MM.1S (cell line): ENCODE measurements around the gene ACBD4.

Experiments
- CTCF ChIP-seq: fragments of 300-600 bp; sonication (generic); IDR thresholded peaks from 2 replicates; pipeline ENCODE4 v1.5.1; 2016; ENCODE audit warnings: antibody characterized with exemption, low read length, mixed read lengths
- EZH2 ChIP-seq: fragments of 300-600 bp; sonication (generic); optimal IDR thresholded peaks from 2 replicates; pipeline ENCODE3; 2017; ENCODE audit warnings: low read depth, mild to moderate bottlenecking, antibody characterized with exemption, low read length, mixed read lengths

- TF ChIP-seq CTCF (peak; percentile 48), EZH2 (no peak)
Observed at GRCh38 chr17:45172541-45173286, 37.2 kb downstream of the ACBD4 start.
